GM21786 (cell line): ENCODE results near the gene NEO1.
"Not testable (repeated sequence)": the region's sequence is repeated elsewhere in the genome, so short reads cannot be mapped to it uniquely, and the experiment has no call there.

Source experiments
- ATAC-seq: cut with Tn5 transposase; IDR thresholded peaks from one replicate; pipeline ENCODE4 v1.9.1; 2021; ENCODE audit not compliant: unreplicated experiment

NEO1 gene

DNA sequence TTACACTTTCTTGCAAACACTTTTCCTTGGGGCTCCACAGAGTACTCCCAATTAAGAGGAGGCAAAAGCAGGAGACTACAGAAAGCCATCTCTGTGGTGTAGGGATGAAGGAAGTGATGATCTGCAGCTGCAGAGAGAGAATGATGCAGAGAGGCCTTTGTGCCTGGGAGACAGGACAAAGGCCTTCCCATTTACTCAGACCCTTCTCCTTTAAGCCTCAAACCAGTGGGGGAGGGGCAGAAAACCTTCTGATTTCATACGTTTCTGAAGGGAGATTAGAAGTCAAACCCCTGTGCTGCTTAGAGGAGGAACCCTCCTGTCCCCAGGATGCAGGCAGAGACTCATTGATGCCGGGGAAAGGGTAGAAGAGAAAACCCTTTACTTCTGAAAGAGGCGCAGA lies 130.8 kb downstream of the NEO1 start:
- ATAC-seq: no peak

DNA sequence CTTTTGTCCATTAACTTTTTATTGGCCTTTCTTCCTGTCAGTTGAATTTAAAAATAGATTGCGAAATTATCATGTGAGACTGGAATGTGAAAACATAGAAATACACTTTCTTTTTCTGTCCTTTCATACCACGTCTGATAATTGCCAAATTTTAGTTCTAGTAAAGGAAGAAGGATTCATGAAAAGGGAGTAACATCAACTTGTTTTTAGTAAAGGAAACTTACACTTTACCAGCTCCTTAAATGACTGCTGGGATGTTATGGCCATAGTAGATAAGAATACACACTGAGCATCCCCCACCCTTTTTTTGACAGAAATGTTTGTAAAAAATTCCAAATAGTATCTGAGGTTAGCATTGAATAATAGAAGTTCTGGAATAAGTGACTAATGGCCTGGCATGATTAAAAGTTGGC lies 137.9 kb downstream of the NEO1 start:
- no peak for ATAC-seq

DNA sequence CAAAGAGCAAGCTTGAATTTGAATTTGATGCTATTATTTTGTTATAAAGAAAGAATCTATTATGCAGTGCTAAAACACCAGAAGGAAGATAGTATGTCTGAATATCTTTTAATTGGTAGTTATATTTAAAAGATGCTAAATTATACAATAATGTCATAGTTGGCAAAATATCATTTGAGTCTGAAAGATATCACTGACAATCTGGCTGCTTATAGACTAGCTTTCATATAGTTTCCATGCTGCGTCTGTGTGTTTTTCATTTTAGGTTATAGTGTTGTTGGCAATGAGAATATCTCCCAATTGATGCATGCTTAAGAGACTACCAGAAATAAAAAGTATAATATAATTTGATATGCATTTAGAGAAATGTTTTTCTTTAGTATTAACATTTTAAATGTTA lies 142.9 kb downstream of the NEO1 start:
- no peak for ATAC-seq

DNA sequence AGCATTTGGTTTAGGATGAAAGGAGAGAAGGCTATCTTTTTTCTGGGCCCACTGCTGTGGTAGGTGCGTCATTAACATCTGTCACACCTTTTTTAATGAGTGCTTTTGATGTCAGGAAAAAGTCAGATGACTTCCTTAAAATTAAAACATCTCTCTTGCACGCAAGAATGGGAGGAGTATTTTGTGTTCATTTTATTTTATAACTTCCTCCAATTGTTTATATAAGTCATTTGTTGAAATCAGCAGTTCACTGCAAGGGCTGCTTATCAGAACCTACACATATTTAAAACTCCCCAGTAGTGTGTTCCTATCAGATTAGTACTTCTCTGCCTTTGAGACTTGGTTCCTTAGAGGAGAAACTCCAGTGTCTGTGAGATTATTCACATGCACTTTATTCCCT lies 143.8 kb downstream of the NEO1 start:
- ATAC-seq: no peak

DNA sequence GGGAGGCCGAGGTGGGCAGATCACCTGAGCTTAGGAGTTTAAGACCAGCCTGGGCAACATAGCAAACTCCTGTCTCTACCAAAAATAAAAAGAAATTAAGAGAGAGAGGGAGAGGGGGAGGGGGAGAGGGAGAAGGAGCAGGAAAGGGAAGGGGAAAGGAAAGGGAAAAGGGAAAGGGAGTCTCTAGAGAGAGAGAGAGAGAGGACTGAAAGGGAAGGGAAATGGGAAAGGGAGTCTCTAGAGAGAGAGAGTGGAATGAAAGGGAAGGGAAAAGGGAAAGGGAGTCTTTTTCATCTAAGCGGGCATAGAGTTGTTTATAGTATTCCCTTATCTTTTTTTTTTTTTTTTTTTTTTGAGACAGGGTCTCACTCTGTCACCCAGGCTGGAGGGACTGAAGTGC lies 148.1 kb downstream of the NEO1 start:
- no peak for ATAC-seq

DNA sequence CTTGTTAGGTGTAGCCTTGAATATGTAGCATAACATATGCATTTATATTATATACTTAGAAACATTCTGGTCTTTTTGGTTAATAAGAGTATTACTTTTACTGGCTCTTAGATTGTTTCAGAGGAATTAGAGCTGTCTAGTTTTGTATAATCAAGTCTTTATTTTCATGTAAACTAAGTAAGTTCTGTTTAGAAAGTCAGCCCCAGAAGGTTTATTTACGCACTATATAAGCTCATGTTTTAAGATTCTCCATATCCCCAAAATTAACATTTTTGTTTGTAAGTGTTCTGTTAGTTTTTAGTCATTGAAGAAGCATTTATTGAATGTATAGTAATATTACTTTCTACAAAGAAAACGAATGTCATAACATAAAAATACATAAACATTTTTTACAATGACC lies 158.4 kb downstream of the NEO1 start:
- ATAC-seq: no peak

DNA sequence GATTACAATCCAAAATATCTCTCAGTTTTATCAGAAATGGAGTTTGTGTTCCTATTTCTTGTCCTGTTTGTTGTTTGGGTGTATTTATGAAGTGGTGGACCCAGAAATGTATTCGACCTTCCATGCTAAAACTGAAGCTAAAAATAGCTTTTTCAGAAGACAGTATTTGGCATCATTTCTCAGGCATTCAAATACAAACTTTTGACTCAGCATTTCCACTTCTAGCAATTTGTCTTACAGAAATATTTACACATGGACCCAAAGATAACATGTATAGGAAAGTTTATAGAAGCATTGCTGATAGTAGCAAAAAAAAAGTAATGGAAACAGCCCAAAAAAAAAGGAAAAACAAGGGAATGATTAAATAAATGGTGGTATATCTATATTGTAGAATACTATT lies 160.2 kb downstream of the NEO1 start:
- ATAC-seq: no peak

DNA sequence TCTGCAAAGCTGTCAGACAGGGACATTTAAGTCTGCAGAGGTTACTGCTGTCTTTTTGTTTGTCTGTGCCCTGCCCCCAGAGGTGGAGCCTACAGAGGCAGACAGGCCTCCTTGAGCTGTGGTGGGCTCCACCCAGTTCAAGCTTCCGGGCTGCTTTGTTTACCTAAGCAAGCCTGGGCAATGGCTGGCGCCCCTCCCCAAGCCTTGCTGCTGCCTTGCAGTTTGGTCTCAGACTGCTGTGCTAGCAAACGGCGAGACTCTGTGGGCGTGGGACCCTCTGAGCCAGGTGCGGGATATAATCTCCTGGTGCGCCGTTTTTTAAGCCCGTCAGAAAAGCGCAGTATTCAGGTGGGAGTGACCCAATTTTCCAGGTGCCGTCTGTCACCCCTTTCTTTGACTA lies 169.2 kb downstream of the NEO1 start:
- ATAC-seq: not testable (repeated sequence)

DNA sequence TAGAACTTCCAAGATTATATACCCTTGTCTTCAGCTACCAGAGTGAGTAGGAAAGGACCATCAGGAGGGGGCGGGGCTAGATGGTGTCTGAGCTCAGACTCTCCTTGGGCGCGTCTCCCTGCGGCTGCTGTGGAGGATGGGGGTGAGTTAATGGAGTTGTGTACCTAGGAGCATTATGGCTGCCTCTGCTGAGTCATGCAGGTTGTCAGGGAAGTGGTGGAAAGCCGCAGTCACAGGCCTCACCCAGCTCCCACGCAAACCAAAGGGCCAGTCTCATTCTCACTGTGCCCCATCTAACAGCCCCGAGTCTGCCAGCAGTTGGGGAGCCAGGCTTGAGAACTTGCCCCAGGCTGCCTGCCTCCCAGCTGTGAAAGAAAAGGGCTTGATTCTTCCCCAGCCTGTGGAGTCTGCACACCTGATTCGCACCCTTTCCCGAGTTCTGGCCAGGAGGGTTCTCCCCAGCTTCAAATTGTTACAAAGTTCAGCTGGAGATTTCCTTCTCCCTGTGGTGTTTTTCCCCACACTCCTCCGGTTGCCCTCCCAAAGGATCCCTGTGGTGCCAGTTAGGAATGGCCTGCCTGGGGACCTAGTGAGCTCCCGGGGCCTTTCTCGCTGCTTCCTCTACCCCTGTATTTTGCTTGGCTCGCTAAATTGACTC lies 173.2 kb downstream of the NEO1 start:
- no peak for ATAC-seq

DNA sequence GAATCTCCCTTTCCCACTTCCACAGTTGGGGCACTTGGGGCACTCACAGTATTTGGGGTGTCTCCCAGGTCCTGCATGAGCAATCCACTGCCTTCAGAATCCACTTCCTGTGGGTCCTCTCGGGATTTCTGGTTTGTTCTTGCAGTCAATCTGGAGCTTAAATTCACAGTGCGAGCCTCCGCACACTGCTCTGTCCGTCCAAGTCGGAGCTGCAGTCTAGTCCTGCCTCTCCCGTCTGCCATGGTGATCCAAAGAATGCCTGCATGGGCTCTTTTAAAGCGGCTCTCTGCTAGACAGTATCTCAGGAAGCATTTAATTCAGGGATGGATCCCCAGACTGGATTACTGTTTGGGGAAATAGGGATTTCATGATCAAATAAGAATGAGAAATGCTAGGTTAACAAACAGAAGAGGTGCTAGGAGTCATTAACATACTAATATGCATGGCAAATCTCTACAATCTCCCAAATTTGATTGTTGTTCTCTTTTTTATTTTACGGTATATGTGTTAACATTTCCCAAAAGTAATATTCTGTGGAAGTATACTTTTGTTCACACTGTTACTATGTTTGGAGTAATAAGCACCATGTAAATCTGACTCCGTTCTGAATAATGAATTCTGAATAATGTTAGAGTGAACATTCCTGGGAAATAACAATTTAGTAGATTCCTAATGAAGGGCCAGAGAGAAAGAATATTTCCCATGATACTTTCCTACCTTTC lies 174.0 kb downstream of the NEO1 start:
- ATAC-seq: no peak

DNA sequence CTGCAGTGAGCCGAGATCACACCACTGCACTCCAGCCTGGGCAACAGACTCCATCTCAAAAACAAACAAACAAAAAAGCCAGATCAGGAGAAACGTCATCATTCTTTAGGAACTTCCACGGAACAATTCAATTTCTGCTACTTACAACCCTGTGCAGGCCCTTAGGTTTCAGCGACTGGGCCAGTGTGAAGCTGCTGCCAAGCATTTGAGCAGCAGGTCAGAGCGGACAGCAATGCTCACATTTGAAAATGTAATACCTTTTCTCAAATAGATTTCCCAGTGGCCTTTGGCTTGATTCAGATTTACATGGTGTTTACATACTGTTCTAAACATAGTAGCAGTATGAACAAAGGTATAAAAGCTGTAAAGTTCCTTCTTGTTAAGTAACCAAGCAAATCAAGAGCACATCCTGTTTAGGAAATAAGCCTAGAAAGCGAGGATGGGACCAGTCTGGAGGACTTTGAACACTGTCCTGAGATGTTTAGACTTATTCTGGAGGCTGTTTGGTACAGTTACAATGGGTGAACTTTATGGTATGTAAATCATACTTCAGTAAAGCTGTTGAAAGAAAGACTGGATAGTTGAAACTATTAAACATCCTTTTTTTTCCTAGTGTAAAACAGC lies 175.3 kb downstream of the NEO1 start:
- no peak for ATAC-seq

DNA sequence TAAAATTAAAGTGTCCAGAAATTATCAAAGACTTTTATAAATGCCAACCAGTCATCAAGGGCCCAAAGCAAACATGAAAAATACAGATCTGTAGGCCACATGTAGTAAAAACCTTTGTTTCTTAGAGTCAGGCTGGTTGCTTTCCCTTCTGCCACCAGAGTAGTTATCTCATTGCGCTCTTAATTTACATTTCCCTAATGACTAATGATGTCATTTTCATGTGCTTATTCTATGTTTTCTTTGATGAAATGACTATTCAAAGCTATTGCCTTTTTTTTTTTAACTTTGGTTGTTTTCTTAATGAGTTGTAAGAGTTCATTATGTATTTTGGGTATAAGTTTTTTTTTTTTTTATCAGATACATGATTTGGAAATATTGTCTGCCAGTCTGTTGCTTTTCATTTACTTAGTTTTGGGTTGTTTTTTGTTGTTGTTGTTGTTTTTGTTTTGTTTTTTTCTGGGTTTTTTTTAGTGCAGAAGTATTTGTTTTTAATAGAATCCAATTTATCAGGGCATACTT lies 175.9 kb downstream of the NEO1 start:
- ATAC-seq: no peak

DNA sequence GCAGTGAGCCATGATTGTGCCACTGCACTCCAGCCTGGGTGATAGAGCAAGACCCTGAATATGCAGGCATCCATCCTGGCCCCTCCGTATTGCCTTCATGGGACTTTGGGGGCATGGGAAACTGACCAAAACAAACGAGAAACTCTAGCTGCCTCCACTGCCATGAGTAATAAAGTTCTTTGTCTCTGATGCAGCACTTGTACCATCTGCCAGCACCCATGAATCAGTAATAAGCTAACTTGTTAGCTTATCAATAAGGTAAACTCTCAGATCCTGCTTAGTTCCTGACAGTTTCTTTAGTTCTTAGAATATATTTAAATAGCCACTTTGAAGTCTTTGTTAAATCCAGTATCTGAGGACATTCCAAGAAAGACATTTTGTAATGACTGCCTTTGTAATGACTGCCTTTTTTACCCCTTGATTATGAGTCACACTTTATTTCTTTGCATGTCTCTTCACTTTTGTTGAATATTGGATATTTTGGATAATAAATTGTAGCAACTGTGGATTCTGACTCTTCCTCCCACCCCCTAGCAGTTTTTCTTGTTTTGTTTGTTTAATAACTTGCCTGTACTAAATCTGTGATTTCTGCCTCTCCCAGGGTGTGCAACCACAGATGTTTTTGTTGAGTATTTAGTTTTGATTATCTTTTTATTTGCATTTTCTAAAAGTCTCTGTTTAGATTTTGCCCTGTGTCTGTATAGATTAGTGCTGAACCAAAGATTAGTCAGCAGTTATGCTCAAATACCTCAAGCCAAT lies 179.6 kb downstream of the NEO1 start:
- ATAC-seq: no peak

DNA sequence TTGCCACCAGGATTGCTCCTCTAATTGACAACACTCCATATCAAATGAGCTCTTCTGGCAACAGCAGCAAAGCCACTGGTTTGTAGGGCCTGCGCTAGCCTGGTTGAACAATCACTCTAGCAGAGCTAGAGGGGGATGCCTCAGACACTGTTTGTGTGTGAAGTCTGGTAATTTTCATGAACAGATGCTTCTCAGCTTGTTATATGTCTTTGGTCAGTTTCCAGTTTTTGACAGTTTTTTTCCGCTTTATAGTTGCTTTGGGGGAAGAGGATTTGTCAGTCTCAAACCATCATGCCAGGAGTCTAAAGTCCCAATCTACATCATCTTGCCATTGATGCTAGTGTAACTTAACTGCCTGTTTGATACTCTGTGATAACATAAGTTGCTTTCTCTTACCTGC lies 180.5 kb downstream of the NEO1 start:
- ATAC-seq: no peak

DNA sequence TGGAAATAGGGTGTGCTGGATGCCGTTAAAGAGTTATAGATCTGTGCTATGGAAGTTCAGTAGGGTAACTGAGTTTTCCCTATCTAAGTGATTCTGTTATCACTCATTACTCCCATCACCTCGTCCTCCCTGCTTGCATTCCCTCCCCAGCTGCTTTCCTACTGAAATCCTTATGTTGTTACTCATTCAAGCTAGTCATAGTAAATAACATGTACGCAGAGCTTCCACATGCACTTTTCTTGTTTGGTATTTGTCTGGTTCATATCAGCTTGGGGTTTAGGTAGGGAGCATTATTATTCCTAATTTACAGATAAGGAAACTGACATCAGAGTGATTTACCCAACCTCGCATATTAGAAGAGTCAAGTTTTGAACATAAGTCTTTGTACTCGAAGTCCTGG lies 181.4 kb downstream of the NEO1 start:
- no peak for ATAC-seq

DNA sequence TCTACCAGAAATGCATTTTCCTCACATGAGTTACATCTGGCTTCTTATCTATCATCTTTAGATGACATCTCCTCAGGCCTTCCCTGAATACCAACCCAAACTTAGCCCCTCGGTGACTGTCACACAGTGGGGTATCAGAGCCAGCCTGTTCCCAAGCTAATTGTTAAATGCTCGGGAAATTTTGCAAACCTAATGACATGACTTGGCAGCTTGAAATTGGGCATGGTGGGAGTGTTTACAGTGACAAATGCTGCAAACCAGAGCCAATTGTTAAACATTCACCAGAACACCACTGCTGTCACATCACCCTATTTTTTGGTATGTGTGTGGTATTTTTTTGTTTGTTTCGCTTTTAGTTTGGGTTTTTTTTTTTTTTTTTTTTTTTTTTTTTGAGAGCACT lies 185.6 kb downstream of the NEO1 start:
- ATAC-seq: no peak

DNA sequence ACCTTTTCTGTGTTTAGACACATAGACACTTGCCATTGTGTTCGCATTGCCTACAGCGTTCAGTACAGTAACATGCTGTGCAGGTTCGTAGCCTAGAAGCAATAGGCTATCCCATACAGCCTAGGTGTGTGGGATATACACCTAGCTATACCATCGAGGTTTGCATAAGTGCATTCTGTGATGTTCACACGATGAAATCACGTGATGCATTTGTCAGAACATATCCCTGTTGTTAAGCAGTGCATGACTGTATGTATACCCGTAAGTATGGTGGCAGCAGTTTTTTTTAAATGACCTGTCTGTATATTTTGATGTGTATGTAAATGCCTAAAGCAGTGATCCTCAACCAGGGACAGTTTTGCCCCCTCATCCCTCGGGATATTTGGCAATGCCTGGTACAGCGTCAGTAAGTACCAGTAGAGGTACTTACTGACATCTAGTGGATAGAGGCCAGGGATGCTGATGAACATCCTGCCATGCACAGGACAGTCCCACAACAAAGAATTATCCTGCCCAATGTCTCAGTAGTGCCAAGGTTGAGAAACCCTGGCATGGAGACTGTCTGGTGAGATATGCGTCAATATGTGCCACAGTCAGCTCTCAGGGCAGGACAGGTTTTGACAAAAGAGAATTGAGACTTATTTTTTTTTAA lies 187.4 kb downstream of the NEO1 start:
- no peak for ATAC-seq

DNA sequence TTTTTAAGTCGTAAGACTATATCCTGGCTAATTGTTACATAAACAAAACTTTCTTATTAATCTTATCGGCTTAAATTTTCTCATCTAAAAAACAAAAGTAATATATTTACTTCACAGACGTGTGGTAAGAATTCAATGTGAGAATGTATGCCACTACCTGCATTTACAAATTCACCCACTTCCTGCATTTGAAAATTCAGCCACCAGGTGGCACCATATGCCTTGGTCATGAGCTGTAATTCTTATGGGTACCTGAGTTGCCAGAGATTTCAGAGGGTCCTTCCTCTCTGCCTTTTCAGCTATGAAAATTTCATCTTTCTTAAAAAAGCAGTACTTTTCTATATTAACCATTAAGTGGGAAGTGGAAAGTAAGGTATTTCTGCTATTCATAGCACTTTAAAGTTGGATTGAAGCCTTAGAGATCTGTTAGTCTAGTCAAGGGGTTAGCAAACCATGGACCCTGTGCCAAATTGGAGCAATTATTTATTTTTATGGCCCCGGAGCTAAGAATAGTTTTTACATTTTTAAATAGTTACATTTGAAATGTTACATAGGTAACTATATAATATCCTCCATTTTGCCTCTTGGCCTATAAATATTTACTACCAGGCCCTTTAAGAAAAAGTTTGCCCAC lies 188.7 kb downstream of the NEO1 start:
- ATAC-seq: no peak

DNA sequence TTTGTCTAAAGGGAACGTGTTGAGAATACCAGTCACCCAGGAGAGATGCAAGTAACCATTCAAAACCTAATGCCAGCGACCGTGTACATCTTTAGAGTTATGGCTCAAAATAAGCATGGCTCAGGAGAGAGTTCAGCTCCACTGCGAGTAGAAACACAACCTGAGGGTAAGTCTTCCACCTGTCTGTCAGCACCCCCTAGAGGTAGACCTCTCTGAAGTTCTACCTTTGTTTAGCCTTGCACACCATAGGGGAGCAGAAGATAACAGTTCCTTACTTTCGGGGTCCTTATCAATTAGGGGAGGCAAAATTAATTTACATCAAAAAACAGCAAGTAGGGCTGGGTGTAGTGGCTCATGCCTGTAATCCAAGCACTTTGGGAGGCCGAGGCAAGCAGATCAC lies 192.1 kb downstream of the NEO1 start:
- ATAC-seq: no peak

DNA sequence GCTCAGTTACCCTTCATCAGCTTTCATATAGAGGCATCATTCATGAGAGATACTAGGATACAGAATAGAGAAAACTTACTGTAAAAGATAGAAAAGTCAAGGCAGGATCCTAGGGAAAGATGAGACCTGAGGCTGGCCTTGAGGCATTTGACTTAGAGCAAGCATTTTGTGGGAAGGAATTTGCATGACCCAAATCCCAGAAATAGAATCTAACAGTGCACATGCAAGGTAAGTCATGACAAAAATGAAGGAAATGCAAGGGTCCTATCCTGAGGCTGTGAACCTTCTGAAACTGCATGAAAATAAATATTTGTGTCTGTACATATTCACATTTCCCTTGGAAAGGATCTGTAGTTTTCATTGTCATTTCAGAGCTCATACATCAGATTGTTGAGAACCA lies 194.2 kb downstream of the NEO1 start:
- ATAC-seq: no peak

DNA sequence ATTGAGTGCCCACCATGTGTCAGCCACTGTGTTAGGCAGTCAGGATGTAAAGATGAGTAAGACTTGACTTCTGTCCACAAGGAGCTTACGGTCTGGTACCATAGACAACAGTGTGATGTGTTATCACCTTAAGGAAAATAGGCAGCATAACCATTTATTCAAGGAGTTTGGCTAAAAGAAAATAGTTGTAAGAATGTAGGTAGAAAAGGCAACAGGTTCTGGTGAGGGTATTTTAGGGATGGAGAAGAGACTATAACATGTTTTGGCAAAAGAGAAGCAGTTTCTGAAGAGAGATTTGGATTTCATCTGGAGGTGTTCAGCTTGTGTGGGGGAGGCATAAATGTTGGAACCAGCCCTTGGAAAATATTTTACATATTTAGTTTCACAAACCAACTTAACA lies 194.6 kb downstream of the NEO1 start:
- no peak for ATAC-seq
